Activated naive CD8-positive, alpha-beta T cell treated with anti-CD3 and anti-CD28 coated beads, Interleukin-2, amount 50 U/mL, for 24 hours (primary cell): ENCODE measurements around the gene TOM1L2.

Experiments used
- ATAC-seq: fragments of 150-1000 bp; cut with Tn5 transposase; one replicate; pipeline ENCODE4 v1.10.0; 2021
- DNase-seq: peaks from one replicate; pipeline ENCODE4 v3.0.0; 2021
- H3K27ac Mint-ChIP-seq: one replicate; pipeline ENCODE4 v1.8.0; 2021; ENCODE audit warnings: mild to moderate bottlenecking, mixed read lengths
- H3K27me3 Mint-ChIP-seq: one replicate; pipeline ENCODE4 v1.8.0; 2021; ENCODE audit warnings: mixed read lengths
- H3K36me3 Mint-ChIP-seq: one replicate; pipeline ENCODE4 v1.8.0; 2021; ENCODE audit warnings: low read depth, mixed read lengths
- H3K4me1 Mint-ChIP-seq: one replicate; pipeline ENCODE4 v1.8.0; 2021; ENCODE audit warnings: mixed read lengths
- H3K4me3 Mint-ChIP-seq: one replicate; pipeline ENCODE4 v1.8.0; 2021; ENCODE audit warnings: mild to moderate bottlenecking, moderate library complexity, mixed read lengths
- H3K9me3 Mint-ChIP-seq: one replicate; pipeline ENCODE4 v1.8.0; 2021; ENCODE audit warnings: mixed read lengths

The TOM1L2 gene

GRCh38 chr17:17987187-17987896 is 15.1 kb upstream of the TOM1L2 start:
- H3K4me1 Mint-ChIP-seq: no peaks in the 10 kb centered on the region
- H3K4me3 Mint-ChIP-seq: no peak overlapping the region
- H3K27me3 Mint-ChIP-seq: no peaks in the 10 kb centered on the region
- H3K27ac Mint-ChIP-seq: no peak overlapping the region
- ATAC-seq (no peak), DNase-seq (no peak)
- H3K36me3 Mint-ChIP-seq: no peaks in the 10 kb centered on the region
- no peaks in the 10 kb centered on the region for H3K9me3 Mint-ChIP-seq

DNA sequence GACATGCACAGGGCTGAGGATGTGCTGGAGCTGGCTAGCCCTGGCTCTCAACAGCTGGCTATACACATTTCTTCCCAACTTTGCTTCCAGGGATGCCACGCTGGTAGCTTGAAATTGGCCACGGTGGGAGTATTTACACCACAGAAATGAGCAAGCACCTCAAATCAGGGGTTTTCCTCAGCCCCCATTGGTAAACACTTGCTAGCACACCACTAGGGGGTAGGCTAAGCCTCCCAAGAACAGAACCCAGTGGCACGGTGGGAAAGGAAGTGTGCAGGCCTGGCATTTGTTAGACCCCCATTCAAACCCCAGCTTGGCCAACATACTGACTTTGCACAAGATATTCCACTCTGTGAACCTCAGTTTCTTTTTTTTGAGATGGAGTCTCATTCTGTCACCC is 13.4 kb upstream of the TOM1L2 start:
- H3K27me3 Mint-ChIP-seq: no peaks in the 10 kb centered on the region
- DNase-seq: peak; percentile 7
- H3K36me3 Mint-ChIP-seq: no peaks in the 10 kb centered on the region
- H3K4me1 Mint-ChIP-seq: no peaks in the 10 kb centered on the region
- no peak overlapping the region for H3K4me3 Mint-ChIP-seq
- no peaks in the 10 kb centered on the region for H3K9me3 Mint-ChIP-seq
- ATAC-seq: peak; percentile 41
- H3K27ac Mint-ChIP-seq: no peak overlapping the region

GRCh38 chr17:17985153-17985552 is 13.0 kb upstream of the TOM1L2 start:
- ATAC-seq (no peak), DNase-seq (no peak)
- Mint-ChIP-seq H3K27me3 (no peaks in the 10 kb centered on the region), H3K4me3 (no peak overlapping the region), H3K27ac (no peak overlapping the region), H3K36me3 (no peaks in the 10 kb centered on the region), H3K4me1 (no peaks in the 10 kb centered on the region), H3K9me3 (no peaks in the 10 kb centered on the region)

- no peaks in the 10 kb centered on the region for H3K27me3 Mint-ChIP-seq
- no peak overlapping the region for H3K4me3 Mint-ChIP-seq
- DNase-seq (no peak), ATAC-seq (no peak)
- no peaks in the 10 kb centered on the region for H3K4me1 Mint-ChIP-seq
- no peaks in the 10 kb centered on the region for H3K9me3 Mint-ChIP-seq
- no peaks in the 10 kb centered on the region for H3K36me3 Mint-ChIP-seq
- H3K27ac Mint-ChIP-seq: no peak overlapping the region
Observed at GRCh38 chr17:17983776-17984175, 11.6 kb upstream of the TOM1L2 start.

GRCh38 chr17:17983376-17983775 is 11.2 kb upstream of the TOM1L2 start:
- H3K9me3 Mint-ChIP-seq: no peaks in the 10 kb centered on the region
- no peaks in the 10 kb centered on the region for H3K36me3 Mint-ChIP-seq
- no peak overlapping the region for H3K27ac Mint-ChIP-seq
- DNase-seq (no peak), ATAC-seq (no peak)
- H3K4me3 Mint-ChIP-seq: no peak overlapping the region
- H3K27me3 Mint-ChIP-seq: no peaks in the 10 kb centered on the region
- no peaks in the 10 kb centered on the region for H3K4me1 Mint-ChIP-seq

DNA sequence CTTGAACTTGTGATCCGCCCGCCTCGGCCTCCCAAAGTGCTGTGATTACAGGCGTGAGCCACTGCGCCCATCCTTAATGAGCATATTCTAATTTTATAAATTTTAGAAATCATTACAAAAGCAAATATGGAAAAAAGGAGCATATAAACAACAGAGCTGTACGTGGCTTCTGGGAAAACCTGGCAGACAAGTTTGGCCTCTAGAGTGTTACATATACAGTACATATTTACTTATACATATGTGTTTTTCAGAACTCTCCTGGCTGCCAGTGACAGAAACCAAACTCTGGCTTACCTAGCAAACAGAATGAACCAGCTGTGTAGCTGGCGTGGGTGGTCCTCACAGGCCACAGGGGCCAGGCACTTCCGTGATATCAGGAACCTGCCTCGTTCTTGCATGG is 10.6 kb upstream of the TOM1L2 start:
- H3K9me3 Mint-ChIP-seq: no peaks in the 10 kb centered on the region
- H3K27me3 Mint-ChIP-seq: no peaks in the 10 kb centered on the region
- no peak for DNase-seq
- no peaks in the 10 kb centered on the region for H3K4me1 Mint-ChIP-seq
- H3K4me3 Mint-ChIP-seq: no peak overlapping the region
- ATAC-seq: no peak
- no peaks in the 10 kb centered on the region for H3K36me3 Mint-ChIP-seq
- H3K27ac Mint-ChIP-seq: no peak overlapping the region

DNA sequence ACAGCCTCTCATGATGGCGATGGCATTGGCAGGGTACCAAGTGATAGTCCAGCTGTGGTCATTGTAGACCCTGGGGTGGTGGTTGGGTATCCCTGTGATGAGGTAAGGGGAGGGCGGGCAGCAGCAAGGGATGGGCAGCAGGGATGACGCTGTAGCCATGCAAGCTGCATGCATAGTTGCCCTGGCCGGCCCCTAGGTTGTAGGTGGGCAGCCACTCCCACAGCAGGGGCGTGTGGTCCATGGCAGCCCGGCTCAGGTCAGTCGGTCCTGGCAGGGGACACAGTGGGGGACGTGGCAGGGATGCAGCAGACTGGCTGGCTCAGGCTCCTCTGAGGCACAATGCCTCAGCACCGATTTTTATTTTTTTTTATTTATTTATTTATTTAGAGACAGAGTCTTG is 9.1 kb upstream of the TOM1L2 start:
- Mint-ChIP-seq H3K4me3 (no peak overlapping the region), H3K27ac (no peak overlapping the region), H3K27me3 (no peaks in the 10 kb centered on the region), H3K9me3 (no peaks in the 10 kb centered on the region), H3K4me1 (no peaks in the 10 kb centered on the region), H3K36me3 (no peaks in the 10 kb centered on the region)
- DNase-seq (no peak), ATAC-seq (no peak)

- DNase-seq (no peak), ATAC-seq (no peak)
- Mint-ChIP-seq H3K27ac (no peak overlapping the region), H3K9me3 (no peaks in the 10 kb centered on the region), H3K36me3 (no peaks in the 10 kb centered on the region), H3K4me3 (no peak overlapping the region), H3K4me1 (no peaks in the 10 kb centered on the region), H3K27me3 (no peaks in the 10 kb centered on the region)
Observed at GRCh38 chr17:17979778-17980177, 7.6 kb upstream of the TOM1L2 start.

DNA sequence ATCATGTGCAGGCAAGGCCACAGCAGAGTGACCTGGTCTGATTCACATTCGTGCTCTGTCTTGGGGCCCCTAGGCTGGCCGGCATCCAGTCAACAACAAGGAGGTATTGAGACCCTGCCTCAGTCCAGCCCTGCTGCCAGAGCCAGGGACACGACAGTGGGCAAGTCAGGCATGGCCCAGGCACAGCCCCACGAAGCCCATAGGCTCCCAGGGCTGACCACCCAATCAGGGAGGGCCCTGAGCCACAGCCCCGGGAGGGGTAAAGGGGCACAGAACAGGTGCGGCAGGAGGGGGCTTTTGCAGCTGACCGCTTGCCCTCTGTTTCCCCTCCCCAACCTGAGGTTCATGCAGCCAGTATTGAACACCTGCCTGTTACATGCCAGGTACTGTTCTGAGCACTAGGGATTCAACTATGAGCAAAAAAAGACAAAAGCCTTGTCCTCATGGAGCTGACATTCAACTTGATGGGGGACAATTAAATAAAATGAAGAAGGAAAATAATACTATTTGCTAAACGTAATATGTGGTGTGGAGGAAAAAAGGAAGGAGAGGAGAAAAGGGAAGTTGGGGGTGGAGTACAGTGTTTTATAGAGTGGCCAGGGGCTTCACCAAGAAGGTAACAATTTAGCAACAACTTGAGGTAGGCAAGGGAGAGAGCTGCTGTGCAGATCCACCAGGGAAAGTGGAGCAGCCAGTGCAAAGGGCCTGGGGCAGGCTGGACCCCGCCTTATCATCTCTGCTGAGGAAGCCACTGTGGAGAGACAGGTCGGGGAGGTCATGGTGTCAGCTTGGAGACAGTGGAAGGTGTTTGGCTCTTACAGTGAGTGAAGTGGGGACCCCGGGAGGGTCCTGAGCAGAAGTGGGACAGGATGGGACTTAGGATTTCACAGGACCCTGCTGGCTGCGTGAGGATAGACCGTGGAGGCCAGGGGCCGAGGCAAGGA is 6.6 kb upstream of the TOM1L2 start:
- ATAC-seq: no peak
- Mint-ChIP-seq H3K27ac (no peak overlapping the region), H3K4me1 (no peaks in the 10 kb centered on the region), H3K4me3 (no peak overlapping the region), H3K36me3 (no peaks in the 10 kb centered on the region), H3K9me3 (no peaks in the 10 kb centered on the region), H3K27me3 (no peaks in the 10 kb centered on the region)
- DNase-seq: no peak

DNA sequence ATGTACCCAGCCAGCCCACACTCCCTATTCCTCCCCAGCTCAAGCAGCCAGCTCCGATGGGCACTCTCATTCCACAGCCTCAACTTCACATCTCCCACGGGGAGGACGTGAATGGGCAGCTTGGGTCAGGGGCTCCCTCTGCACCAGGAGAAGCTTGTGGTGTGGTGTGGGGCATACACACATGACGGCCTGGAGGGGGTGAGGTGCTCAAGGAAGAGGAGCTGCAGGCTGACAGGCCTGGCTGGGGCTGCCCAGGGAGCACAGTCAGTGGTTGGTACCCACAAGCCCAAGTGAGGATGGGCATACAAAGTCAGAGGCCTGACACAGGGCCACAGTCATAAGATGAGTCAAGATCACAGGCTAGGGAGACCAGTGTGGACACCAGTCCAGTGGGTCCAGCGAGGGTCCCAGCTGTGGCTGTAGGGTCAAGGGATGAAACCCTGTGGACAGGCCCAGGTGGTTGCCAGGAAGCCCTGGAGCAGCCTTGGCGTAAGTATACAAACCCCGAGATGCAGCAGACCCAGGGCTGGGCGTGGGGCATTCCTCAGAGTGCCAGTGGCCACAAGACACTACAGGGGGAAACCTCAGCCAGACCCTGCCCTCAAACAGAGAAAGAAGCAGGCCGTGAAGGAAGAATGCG is 4.9 kb upstream of the TOM1L2 start:
- peaks cover 10% of the 10 kb centered on the region for H3K4me1 Mint-ChIP-seq
- no peaks in the 10 kb centered on the region for H3K36me3 Mint-ChIP-seq
- H3K4me3 Mint-ChIP-seq: no peak overlapping the region
- DNase-seq (no peak), ATAC-seq (no peak)
- H3K9me3 Mint-ChIP-seq: no peaks in the 10 kb centered on the region
- no peak overlapping the region for H3K27ac Mint-ChIP-seq
- H3K27me3 Mint-ChIP-seq: no peaks in the 10 kb centered on the region

DNA sequence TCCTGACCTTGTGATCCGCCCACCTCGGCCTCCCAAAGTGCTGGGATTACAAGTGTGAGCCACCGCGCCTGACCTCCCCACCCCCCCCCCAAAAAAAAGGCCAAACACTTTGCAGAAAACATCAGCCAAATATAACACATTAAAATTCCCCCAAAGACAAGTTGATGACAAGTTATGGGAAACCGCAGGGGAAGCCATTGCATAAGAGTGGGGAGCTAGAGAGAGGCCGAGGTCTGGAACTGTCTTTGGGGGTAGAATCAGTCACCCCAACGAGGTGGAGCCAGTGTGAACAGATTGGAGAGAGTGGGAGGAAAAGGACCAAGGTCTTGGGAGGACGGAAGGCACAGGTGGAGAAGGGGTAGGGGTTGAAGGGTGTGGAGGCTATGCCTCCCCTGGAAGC is 3.2 kb upstream of the TOM1L2 start:
- ATAC-seq (no peak), DNase-seq (no peak)
- H3K9me3 Mint-ChIP-seq: no peaks in the 10 kb centered on the region
- no peak overlapping the region for H3K27ac Mint-ChIP-seq
- H3K27me3 Mint-ChIP-seq: no peaks in the 10 kb centered on the region
- H3K36me3 Mint-ChIP-seq: no peaks in the 10 kb centered on the region
- H3K4me1 Mint-ChIP-seq: peaks cover 20% of the 10 kb centered on the region
- H3K4me3 Mint-ChIP-seq: no peak overlapping the region

DNA sequence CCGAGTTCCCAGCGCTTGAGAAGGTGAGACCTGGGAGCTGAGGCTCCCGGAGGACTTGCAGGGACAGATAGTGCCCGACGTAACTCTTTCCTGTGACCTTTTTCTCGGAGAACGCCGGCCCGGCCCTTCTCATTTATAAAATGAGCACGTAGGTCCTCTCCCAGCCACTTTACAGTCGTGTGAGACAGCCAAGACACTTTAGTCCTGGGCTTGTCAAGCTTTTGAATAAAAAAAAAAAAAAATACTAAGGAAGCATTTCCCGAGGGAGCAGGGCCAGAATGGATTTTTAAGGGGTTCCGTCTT is 703 bp upstream of the TOM1L2 start:
- Mint-ChIP-seq H3K36me3 (no peaks in the 10 kb centered on the region), H3K4me3 (peak overlapping the region; percentile 89), H3K27ac (peak overlapping the region; percentile 88), H3K27me3 (no peaks in the 10 kb centered on the region), H3K4me1 (peaks cover 31% of the 10 kb centered on the region), H3K9me3 (no peaks in the 10 kb centered on the region)
- no peak for DNase-seq
- no peak for ATAC-seq

DNA sequence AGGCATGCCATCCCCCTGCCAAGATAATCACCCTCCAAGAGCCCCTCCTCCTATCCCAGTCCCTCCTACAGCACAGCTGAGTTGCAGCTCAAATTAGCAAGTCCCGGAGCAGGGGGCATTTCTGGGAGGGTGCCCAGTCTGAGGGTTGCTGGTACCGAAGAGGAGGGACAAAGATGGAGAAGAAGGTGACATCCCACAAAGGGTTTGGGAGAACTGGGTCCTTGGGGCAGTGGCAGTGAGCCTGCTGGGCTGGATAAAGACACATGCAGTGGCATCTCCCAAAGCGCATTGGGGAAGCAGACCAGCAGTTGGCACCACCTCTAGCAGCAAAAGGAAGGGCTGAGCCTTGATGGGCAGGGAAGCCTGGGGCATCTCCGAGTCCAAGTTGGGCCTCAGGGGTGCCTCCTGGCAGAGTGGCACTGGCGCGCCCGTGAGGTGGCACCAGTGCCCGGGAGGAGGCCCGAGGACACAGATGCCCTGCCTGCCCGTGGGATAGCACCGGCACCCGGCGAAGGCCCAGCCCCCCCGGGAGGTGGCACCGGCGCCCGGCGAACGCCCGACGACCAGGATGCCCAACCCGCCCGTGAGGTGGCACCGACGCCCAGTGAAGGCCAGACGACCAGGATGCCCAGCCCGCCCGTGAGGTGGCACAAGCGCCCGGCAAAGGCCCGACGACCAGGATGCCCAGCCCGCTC is 622 bp downstream of the TOM1L2 start:
- peaks cover 40% of the 10 kb centered on the region for H3K4me1 Mint-ChIP-seq
- H3K36me3 Mint-ChIP-seq: no peaks in the 10 kb centered on the region
- H3K4me3 Mint-ChIP-seq: peak overlapping the region; percentile 77
- ATAC-seq: no peak
- H3K9me3 Mint-ChIP-seq: no peaks in the 10 kb centered on the region
- peak; percentile 25 for DNase-seq
- no peaks in the 10 kb centered on the region for H3K27me3 Mint-ChIP-seq
- H3K27ac Mint-ChIP-seq: no peak overlapping the region

DNA sequence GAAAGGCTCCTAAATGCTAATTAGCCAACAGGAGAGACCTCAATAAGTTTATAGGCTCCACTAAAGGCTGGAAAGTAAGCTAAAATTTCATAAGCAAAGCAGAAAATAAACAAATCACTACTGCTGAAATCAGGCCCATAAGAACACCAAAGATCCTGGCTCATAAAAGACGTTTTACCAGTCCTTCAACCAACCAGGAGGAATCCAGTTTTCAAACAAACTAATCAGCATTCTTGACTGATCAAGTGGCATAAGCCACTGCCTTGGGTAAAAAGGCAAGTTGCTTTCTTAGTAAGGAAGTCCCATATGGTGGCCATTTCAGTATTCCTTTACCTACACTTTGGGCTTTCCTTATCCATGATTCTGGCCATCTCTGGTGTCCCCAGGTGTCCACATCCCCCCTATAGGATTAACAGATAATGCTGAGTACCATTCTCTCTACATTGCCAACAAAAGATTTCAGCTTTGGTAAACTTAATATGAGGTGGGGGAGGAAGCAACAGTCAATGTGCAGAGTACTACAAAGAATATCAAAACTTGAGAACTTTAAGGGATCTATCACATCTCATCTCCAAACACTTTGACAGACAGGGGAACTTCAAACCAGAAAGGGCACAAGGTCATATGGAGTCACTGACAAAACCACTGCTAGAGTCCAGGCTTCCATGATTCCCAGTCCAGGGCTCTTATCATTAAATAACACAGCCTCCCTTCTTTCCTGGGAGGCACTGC is 1.3 kb downstream of the TOM1L2 start:
- Mint-ChIP-seq H3K4me1 (peaks cover 47% of the 10 kb centered on the region), H3K36me3 (no peaks in the 10 kb centered on the region), H3K4me3 (peak overlapping the region; percentile 77), H3K27ac (no peak overlapping the region), H3K9me3 (no peaks in the 10 kb centered on the region), H3K27me3 (no peaks in the 10 kb centered on the region)
- ATAC-seq: no peak
- DNase-seq: no peak
